Osteocyte (in vitro differentiated cells): Measurements from ENCODE around the gene DNM1L. TPM values are rescaled to one million over a fixed set of nuclear protein-coding genes. Genes with fewer than 3 reads are reported as not detected.
"Not testable (repeated sequence)": the region's sequence is repeated elsewhere in the genome, so short reads cannot be mapped to it uniquely, and the experiment has no call there.

Experiments used
- DNase-seq: peaks from one replicate; pipeline ENCODE4 v3.0.0; 2021; ENCODE audit warnings: mixed read lengths; ENCODE audit not compliant: unreplicated experiment; ENCODE audit errors: extremely low spot score
- H3K27ac Mint-ChIP-seq: one replicate; pipeline ENCODE4 v1.8.0; 2021; ENCODE audit warnings: mild to moderate bottlenecking, mixed read lengths; ENCODE audit not compliant: unreplicated experiment
- H3K27me3 Mint-ChIP-seq: one replicate; pipeline ENCODE4 v1.8.0; 2021; ENCODE audit warnings: mixed read lengths; ENCODE audit not compliant: unreplicated experiment
- H3K36me3 Mint-ChIP-seq: one replicate; pipeline ENCODE4 v1.8.0; 2021; ENCODE audit warnings: mixed read lengths; ENCODE audit not compliant: unreplicated experiment
- H3K4me1 Mint-ChIP-seq: one replicate; pipeline ENCODE4 v1.8.0; 2021; ENCODE audit warnings: mixed read lengths; ENCODE audit not compliant: unreplicated experiment
- H3K4me3 Mint-ChIP-seq: one replicate; pipeline ENCODE4 v1.8.0; 2021; ENCODE audit warnings: mild to moderate bottlenecking, moderate library complexity, mixed read lengths; ENCODE audit not compliant: unreplicated experiment
- H3K9me3 Mint-ChIP-seq: one replicate; pipeline ENCODE4 v1.8.0; 2021; ENCODE audit warnings: mixed read lengths; ENCODE audit not compliant: unreplicated experiment
- CTCF ChIP-seq: fragments of 200-600 bp; sonication (generic); IDR thresholded peaks from 2 replicates; pipeline ENCODE4 v1.5.0; 2021; ENCODE audit warnings: antibody characterized with exemption, mild to moderate bottlenecking, moderate library complexity
- total RNA-seq: library from RNA; stranded (reverse); gene quantifications from 2 replicates; pipeline ENCODE4 v1.2.1, GENCODE V29; 2021

Gene DNM1L
- total RNA-seq, 1 donor from 2014 or later: 67.0 TPM

GRCh38 chr12:32693036-32693435 lies 13.9 kb downstream of the DNM1L start:
- DNase-seq: no peak
- peaks cover 11% of the 10 kb centered on the region for H3K36me3 Mint-ChIP-seq
- peaks cover 10% of the 10 kb centered on the region for H3K4me1 Mint-ChIP-seq
- H3K4me3 Mint-ChIP-seq: no peak overlapping the region
- peaks cover 16% of the 10 kb centered on the region for H3K9me3 Mint-ChIP-seq
- no peak overlapping the region for H3K27ac Mint-ChIP-seq
- no peak for TF ChIP-seq CTCF
- H3K27me3 Mint-ChIP-seq: no peaks in the 10 kb centered on the region

- peaks cover 10% of the 10 kb centered on the region for H3K4me1 Mint-ChIP-seq
- H3K4me3 Mint-ChIP-seq: no peak overlapping the region
- H3K9me3 Mint-ChIP-seq: peaks cover 13% of the 10 kb centered on the region
- H3K36me3 Mint-ChIP-seq: peaks cover 11% of the 10 kb centered on the region
- H3K27me3 Mint-ChIP-seq: no peaks in the 10 kb centered on the region
- DNase-seq: no peak
- TF ChIP-seq CTCF: no peak
- no peak overlapping the region for H3K27ac Mint-ChIP-seq
Measured at GRCh38 chr12:32695787-32696186, 16.7 kb downstream of the DNM1L start.

GRCh38 chr12:32697445-32697844 lies 18.3 kb downstream of the DNM1L start:
- Mint-ChIP-seq H3K9me3 (peaks cover 12% of the 10 kb centered on the region), H3K27ac (no peak overlapping the region), H3K36me3 (peaks cover 11% of the 10 kb centered on the region), H3K27me3 (no peaks in the 10 kb centered on the region), H3K4me3 (no peak overlapping the region), H3K4me1 (peaks cover 6% of the 10 kb centered on the region)
- no peak for DNase-seq
- no peak for TF ChIP-seq CTCF

- Mint-ChIP-seq H3K4me3 (no peak overlapping the region), H3K27me3 (no peaks in the 10 kb centered on the region), H3K27ac (no peak overlapping the region), H3K36me3 (peaks cover 15% of the 10 kb centered on the region), H3K4me1 (peaks cover 6% of the 10 kb centered on the region), H3K9me3 (peaks cover 12% of the 10 kb centered on the region)
- TF ChIP-seq CTCF: no peak
- DNase-seq: no peak
Measured at GRCh38 chr12:32698285-32698684, 19.2 kb downstream of the DNM1L start.

- H3K27ac Mint-ChIP-seq, H3K4me3 Mint-ChIP-seq, H3K27me3 Mint-ChIP-seq, DNase-seq, H3K4me1 Mint-ChIP-seq: not testable (repeated sequence)
- peaks cover 12% of the 10 kb centered on the region for H3K9me3 Mint-ChIP-seq
- peaks cover 15% of the 10 kb centered on the region for H3K36me3 Mint-ChIP-seq
Measured at GRCh38 chr12:32699437-32699836, 20.3 kb downstream of the DNM1L start.

- Mint-ChIP-seq H3K27ac (no peak overlapping the region), H3K4me3 (no peak overlapping the region)
Measured at GRCh38 chr12:32702473-32702872, 23.4 kb downstream of the DNM1L start.

More at GRCh38 chr12:32702473-32702872, 23.4 kb downstream of the DNM1L start:
- no peaks in the 10 kb centered on the region for H3K27me3 Mint-ChIP-seq
- no peaks in the 10 kb centered on the region for H3K9me3 Mint-ChIP-seq
- peaks cover 12% of the 10 kb centered on the region for H3K36me3 Mint-ChIP-seq
- no peak for TF ChIP-seq CTCF
- H3K4me1 Mint-ChIP-seq: peaks cover 2% of the 10 kb centered on the region
- no peak for DNase-seq
